WTC11 (cell line): ENCODE results near the gene ARMH2.

Experiments used
- CREB1 ChIP-seq: sonication (generic); formaldehyde crosslinking; IDR thresholded peaks from 2 replicates; pipeline ENCODE4 v1.8.0; 2023; ENCODE audit warnings: mild to moderate bottlenecking, missing genetic modification reagents
- CTCF ChIP-seq: fragments of 200-600 bp; IDR thresholded peaks from 2 replicates; pipeline ENCODE4 v1.8.0; 2022; ENCODE audit warnings: antibody characterized with exemption

- TF ChIP-seq CREB1 (CRISPR knock-in tag) (no peak), CTCF (no peak)
These were observed 41.1 kb downstream of the ARMH2 start for GRCh38 chr6:24757611-24758010.
